ENCODE measurements around the gene FSD1.
"Not testable (repeated sequence)": the region's sequence is repeated elsewhere in the genome, so short reads cannot be mapped to it uniquely, and the experiment has no call there.

The FSD1 gene

GRCh38 chr19:4278419-4279266, 25.8 kb upstream of the FSD1 start, which contains the start of gene SHD:
SHD (plus strand) TSS chr19:4279266; CDS start chr19:4280064, 798 bp downstream.
- no peak for TF ChIP-seq CTCF (IDR thresholded peaks at IDR 0.05; ENCODE audit: low read depth, low read length)
- no peak for DNase-seq (ENCODE audit: extremely low read depth, low read depth)

GRCh38 chr19:4279267-4279529, 25.2 kb upstream of the FSD1 start:
- TF ChIP-seq CTCF (IDR thresholded peaks at IDR 0.05; ENCODE audit: low read depth, low read length) = no peak
- DNase-seq (ENCODE audit: extremely low read depth, low read depth) = no peak

GRCh38 chr19:4279530-4280422, 24.6 kb upstream of the FSD1 start:
- no peak for DNase-seq (ENCODE audit: extremely low read depth, low read depth)
- TF ChIP-seq CTCF (IDR thresholded peaks at IDR 0.05; ENCODE audit: low read depth, low read length) = no peak

GRCh38 chr19:4284176-4284958, 20.0 kb upstream of the FSD1 start:
- DNase-seq (ENCODE audit: extremely low read depth, low read depth) = no peak

GRCh38 chr19:4284974-4285373, 19.4 kb upstream of the FSD1 start:
- no peak for TF ChIP-seq CTCF (IDR thresholded peaks at IDR 0.05; ENCODE audit: low read depth, low read length)

More at GRCh38 chr19:4284176-4284958, 20.0 kb upstream of the FSD1 start:
- TF ChIP-seq CTCF (IDR thresholded peaks at IDR 0.05; ENCODE audit: low read depth, low read length) = no peak

GRCh38 chr19:4286141-4286540, 18.3 kb upstream of the FSD1 start:
- DNase-seq (ENCODE audit: extremely low read depth, low read depth) = not testable (repeated sequence)

More at GRCh38 chr19:4284974-4285373, 19.4 kb upstream of the FSD1 start:
- DNase-seq (ENCODE audit: extremely low read depth, low read depth) = no peak

- no peak for TF ChIP-seq CTCF (IDR thresholded peaks at IDR 0.05; ENCODE audit: low read depth, low read length)
Observed at GRCh38 chr19:4288091-4288777, 16.2 kb upstream of the FSD1 start.

More at GRCh38 chr19:4288091-4288777, 16.2 kb upstream of the FSD1 start:
- DNase-seq (ENCODE audit: extremely low read depth, low read depth) = no peak
